ENCODE data around the gene TIGD1. TPM values are rescaled to one million over a fixed set of nuclear protein-coding genes. Genes with fewer than 3 reads are reported as not detected.
"Not testable (repeated sequence)": the region's sequence is repeated elsewhere in the genome, so short reads cannot be mapped to it uniquely, and the experiment has no call there.

Gene TIGD1
- total RNA-seq, 1 donor from 2014 or later, result 10.6 TPM

DNA sequence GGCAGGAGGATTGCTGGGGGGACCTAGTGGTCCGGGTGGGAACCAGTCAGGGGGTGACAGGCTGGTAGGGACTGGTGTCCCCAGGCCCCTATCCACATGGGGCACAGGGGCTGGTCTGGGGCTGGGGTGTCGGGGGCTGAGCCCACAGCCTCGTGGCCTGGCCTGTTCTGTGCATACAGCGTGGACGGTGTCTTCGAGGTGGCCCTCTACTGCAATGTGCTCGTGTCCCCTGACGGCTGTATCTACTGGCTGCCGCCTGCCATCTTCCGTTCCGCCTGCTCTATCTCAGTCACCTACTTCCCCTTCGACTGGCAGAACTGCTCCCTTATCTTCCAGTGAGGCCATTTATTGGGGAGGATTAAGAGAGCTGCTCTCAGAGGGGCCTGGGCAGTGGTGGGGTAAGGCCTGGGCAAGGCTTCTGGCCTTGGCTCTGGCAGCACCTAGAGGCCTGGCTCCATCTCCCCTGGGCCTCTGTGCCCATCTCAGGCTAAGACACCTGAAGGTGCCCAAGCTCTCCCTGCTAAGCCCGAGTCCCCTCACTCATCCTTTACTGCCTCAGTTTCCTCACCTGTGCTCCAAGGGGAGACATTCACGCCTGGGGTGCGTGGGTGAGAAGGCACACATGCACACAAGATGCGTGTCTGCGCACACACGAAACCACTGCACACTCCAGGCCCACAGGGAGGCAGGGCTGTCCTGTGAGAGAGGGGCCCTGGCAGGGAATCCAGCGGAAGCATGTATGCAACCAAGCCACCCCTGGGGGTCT lies 9.0 kb downstream of the TIGD1 start:
- FAIRE-seq (no peak), DNase-seq (ENCODE audit: low spot score in 2 of 2) (no peak)

DNA sequence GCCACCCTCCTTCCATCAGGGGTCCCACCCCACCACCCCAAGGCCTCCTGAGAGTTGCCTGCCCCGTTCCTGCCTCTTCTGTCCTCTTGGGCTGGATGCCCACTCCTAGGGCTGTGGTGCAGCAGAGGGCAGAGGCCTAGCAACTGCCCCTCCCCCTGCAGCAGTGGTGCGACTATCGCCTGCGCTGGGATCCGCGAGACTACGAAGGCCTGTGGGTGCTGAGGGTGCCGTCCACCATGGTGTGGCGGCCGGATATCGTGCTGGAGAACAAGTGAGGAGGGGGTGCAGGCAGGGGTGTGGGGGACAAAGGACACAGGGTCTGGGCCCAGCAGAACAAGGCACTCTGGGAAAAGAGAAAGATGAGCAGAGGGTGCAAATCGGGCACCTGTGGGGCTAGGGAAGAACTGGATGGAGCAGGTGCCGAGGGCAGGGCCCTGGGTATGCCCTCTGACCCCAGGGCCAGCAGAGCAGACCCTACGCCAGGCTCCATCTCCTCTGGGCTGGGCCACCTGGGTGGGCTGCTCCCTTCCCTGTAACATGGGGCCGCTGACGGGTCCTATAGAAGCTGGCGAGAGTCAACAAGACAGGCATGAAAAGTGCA lies 9.8 kb downstream of the TIGD1 start:
- no peak for DNase-seq (ENCODE audit: low spot score in 2 of 2)
- FAIRE-seq, result no peak

DNA sequence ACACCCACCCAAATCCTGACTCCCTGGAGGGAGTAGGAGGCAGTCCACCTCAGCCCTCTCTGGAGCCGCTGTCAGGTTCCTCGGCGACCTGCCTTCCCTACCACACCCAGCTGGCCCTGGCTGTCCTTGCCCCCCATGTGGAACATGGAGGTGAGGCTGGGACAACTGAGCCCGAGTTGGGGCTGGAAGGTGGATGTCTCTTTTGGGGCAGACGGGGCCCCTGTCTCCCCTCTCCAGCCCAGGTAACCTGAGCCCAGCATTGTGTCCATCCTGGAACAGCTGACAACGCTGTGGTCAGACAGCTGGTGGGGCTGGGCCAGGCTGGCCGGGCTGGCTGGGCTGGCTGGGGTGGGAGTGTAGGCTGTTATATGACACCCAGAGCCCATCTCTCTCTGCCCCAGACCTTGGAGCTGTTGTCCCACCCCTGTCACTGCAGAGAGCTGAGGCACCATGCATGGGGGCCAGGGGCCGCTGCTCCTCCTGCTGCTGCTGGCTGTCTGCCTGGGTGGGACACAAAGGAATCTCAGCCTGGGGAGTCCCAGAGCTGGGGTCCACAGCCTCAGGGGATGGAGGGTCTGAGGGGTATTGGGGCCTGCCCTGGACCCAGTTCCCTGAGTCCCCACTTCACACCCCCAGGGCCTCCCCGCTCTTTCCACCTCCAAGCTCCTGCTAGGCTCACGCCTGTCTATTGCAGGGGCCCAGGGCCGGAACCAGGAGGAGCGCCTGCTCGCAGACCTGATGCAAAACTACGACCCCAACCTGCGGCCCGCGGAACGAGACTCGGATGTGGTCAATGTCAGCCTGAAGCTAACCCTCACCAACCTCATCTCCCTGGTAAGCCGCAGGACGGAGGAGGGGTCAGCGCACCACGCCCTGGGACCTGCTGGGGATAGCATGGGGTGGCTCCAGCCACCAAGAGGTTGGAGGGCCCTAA lies 10.8 kb downstream of the TIGD1 start, which contains the start of gene CHRNG:
TSS of gene CHRNG (plus strand) at position 395 of the 934 bp plus-strand sequence. CDS start at position 451, 56 bp downstream.
- FAIRE-seq (no peak), DNase-seq (ENCODE audit: low spot score in 2 of 2) (no peak)

DNA sequence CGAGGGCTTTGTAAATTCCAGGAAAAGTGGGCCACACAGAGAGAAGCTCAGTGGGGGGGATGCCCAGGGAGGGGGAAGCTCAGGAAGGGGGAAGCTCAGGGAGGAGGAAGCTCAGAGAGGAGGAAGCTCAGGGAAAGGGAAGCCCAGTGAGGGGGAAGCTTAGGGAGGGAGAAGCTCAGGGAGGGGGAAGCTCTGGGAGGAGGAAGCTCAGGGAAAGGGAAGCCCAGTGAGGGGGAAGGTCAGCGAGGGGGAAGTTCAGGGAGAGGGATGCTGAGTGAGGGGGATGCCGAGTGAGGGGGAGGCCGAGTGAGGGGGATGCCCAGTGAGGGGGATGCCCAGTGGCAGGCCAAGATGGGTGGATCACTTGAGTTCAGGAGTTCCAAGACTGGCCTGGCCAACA lies 11.7 kb downstream of the TIGD1 start:
- FAIRE-seq, result no peak
- DNase-seq (ENCODE audit: low spot score in 2 of 2), result no peak

DNA sequence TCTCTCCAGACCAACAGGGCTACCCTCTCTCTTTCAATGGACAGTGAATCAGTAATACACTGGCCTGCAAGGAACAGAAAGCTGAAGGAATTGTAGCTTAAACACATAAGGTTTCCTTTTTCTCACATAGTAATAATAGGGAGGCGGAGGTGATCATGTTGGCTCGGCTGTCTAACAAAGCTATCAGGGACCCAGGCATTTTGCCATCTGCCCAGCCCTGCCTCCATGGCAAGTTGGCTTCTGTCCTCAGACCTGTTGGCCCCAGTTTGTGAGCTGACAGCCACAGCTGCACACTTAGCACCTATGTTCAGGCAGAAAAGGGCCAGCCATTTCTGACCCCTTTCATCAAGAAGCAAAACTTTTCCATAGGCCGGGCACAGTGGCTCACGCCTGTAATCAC lies 12.9 kb downstream of the TIGD1 start:
- no peak for FAIRE-seq
- DNase-seq (ENCODE audit: low spot score in 2 of 2), result no peak

DNA sequence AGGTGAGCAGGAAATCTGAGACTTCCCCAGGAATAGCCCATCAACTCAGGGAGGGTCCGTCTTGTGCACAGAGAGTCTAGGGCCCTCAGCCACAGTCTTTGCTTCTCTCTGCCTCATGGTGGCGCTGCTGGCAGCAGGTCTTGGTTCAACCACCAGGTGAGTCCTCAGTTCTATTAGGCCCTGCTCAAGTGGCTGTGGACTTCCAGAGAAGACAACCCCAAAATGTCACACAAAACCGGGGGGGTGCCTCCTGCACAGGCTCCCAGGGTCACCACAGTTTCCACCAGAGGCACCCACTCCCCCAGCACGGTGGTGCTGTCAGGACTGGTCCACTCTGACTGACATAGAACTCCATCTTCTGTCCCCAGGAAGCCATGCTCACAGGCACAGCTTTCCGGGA lies 13.3 kb downstream of the TIGD1 start:
- FAIRE-seq, result no peak
- DNase-seq (ENCODE audit: low spot score in 2 of 2), result no peak

DNA sequence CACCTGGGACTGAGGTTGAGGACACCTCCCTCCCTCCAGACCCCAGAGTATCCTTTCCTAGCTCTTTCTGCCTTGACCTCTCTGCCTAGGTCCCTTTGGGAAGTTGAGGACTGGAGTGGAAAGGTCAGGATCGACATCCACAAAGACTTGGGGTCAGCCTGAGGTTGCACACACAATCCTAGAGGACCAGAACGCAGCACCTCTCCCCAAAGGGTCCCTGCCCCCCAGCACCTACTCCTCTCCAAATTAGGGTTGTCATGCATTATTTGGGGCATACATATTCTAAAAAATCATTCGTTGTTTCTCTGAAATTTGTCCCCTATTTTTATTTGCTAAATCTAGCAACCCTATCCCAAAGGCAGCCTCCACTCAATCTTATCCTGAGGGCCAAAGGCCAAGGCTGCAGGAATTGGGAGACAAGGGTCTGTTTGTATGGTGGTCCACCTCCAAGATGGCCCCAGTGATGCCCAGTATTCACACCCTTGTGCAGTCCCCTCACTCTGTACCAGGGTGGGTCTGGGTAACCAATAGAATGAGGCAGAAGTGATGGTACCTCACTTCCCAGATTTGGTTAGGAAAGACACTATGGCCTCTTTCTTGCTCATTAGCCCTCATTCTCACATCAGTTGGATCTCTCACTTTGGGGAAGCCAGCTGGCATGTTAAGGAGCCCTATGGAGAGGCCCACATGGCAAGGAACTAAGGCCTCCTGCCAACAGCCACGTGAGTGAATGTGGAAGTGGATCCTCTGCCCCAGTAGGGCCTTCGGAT lies 14.4 kb downstream of the TIGD1 start:
- DNase-seq (ENCODE audit: low spot score in 2 of 2), result no peak
- FAIRE-seq, result no peak

DNA sequence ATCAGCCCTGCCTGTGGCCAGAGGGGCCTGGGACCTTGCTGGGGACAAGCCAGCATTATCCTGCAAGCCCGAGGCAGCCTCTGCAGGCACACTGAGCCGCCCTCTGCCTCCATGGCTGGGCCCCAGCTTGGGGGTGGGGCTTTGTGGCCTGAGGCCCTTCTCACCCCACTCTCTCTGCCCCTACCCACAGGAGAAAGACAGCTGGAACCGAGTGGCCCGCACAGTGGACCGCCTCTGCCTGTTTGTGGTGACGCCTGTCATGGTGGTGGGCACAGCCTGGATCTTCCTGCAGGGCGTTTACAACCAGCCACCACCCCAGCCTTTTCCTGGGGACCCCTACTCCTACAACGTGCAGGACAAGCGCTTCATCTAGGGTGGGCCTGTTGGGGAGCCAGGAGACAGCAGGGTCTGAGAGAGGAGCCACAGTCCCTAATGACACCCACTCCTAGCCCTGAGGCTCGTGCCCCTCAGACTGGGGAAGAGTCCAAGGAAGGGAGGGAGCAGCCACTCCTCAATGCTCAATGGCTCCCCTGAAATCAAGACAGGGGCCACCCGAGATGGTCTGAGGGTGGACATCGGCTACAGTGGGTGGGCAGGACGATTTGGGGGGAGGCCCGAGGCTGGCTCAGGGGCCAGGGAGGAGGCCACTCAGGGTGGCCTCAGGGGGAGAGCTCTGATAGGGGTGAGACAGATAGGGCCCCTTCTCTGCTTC lies 15.3 kb downstream of the TIGD1 start:
- no peak for FAIRE-seq
- DNase-seq (ENCODE audit: low spot score in 2 of 2), result no peak

DNA sequence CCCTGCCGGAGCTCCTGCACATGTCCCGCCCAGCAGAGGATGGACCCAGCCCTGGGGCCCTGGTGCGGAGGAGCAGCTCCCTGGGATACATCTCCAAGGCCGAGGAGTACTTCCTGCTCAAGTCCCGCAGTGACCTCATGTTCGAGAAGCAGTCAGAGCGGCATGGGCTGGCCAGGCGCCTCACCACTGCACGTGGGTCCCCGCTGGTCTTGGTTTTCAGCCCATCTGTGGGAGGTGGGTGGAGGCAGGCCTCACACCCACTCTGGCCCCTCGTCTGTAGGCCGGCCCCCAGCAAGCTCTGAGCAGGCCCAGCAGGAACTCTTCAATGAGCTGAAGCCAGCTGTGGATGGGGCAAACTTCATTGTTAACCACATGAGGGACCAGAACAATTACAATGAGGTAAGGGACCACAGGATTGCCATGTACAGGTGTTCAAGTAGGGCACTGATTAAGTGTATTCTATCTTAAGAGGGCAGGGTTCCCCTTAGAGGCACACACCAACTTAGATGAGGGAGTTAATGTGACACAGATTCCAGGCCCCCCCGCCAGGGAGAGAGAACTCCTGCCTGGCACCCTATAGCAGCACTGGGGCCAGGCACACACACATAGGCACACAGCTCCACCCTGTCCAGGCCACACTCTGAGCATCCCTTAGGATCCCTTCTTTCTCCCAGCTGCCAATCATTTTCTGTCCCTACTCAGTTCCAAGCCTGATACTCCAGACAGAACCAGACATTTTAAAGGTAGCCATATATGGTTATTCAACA lies 16.2 kb downstream of the TIGD1 start:
- DNase-seq (ENCODE audit: low spot score in 2 of 2) (no peak), FAIRE-seq (no peak)

DNA sequence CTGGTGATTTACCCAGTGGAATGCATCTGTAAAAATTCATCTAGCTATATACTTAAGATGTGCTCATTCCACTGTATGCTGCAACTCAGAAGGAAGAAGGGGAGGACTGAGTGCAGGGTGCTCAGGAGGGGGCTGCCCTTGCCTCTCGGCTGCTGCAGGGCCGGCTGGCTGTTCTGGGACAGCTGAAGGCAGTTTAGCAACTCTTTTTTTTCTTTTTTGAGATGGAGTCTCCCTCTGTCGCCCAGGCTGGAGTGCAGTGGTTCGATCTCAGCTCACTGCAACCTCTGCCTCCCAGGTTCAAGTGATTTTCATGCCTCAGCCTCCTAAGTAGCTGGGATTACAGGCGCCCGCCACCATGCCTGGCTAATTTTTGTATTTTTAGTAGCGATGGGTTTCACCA lies 17.5 kb downstream of the TIGD1 start:
- DNase-seq (ENCODE audit: low spot score in 2 of 2); FAIRE-seq: not testable (repeated sequence)

DNA sequence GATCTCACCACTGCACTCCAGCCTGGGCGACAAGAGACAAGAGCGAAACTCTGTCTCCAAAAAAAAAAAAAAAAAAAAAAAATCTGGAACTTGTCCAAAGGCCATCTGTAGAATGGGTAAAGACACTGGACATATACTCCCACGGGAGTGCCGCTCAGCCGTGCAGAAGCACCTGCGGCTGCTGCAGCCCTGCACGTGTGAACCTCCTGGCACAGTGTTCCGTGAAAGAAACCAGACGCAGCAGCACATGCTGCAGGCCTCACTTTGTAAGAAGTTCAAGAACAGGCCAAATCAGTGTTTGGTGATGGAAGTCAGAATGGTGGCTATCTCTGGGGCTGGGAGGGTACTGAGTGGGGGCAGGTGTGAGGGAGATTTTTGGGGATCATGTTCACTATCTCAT lies 17.9 kb downstream of the TIGD1 start:
- no peak for FAIRE-seq
- no peak for DNase-seq (ENCODE audit: low spot score in 2 of 2)

DNA sequence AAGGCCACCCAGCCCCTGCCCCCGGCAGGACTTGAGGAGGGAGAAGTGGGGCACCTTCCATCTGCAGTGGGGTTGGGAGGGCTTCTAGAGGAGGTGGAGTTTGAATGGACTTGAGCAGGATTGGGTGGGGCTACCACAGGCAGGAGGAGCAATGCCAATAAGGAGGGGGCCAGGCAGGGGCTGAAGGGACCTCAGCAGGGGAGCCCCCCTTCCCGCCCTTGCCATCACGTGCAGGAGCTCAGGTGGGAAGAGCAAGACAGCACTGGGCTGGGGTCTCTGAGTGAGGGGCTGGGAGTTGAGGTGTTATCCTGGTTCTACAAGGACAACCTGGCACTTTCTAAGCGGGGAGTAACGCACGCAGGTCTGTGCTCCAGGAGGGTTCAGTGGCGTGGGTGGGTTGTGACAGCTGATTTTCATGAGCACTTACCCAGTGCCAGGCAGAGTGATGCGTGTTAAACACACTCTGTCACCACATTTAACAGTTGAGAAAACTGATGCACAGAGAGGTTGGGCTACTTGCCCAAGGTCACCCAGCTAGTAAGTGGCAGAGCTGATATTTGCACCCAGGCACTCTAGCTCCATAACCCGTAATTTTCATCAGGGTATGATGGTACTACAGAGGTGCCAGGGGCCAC lies 19.6 kb downstream of the TIGD1 start:
- DNase-seq (ENCODE audit: low spot score in 2 of 2), result no peak
- no peak for FAIRE-seq

DNA sequence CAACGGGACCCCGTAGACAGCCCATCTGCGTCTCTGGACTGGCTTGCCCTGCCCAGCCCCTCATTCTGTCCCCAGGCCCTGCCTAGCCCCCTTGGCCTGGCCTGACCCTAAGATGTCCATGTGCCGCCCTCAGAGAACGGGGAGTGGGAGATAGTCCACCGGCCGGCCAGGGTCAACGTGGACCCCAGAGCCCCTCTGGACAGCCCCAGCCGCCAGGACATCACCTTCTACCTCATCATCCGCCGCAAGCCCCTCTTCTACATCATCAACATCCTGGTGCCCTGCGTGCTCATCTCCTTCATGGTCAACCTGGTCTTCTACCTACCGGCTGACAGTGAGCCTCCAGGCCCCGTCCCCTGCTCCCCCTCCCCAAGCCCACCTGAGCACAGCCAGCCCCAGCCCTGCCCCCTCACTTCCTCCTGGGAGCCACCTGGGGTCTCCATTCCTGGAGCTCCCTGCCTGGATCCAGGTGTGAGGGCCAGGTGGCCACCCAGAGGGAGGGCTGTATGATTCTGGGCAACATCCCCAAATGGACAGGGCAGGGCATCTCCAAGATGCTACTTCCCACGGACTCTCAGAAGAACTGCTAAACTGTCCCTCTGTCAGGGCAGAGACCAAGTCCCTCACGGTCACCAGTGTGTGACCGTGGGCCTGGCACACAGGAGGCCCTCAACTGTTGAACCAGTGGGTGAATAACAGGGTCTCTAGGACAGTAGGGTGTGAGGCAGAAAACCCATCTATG lies 20.4 kb downstream of the TIGD1 start:
- no peak for DNase-seq (ENCODE audit: low spot score in 2 of 2)
- FAIRE-seq, result no peak

DNA sequence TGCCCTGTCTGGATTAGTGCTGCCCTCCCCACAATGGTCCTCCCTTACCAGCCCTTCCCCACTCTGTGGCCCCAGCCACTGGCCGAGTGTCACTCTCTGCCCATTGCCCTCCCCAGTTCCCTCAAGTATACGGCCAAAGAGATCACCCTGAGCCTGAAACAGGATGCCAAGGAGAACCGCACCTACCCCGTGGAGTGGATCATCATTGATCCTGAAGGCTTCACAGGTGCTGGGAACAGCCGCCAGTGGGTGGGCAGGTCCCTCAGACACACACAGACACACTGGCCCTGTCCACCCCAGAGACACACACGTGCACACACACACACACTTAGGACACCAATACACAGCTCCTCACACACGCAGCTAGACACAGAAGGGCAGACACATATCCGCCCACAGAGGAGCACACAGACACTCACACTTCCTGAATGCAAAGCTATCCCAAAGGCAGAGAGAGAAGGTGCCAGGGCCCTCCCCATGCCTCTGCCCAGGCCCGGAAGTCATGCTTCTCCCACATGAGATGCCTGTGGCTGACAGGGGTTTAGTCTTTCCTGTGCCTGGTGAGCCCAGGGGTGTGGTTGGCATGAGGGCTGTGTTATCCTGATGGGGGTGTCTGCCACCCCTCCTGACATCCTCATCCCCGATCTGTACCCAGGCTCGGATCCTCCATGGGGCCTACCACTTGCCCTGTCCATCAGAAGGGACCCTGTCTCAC lies 21.5 kb downstream of the TIGD1 start:
- DNase-seq (ENCODE audit: low spot score in 2 of 2), result no peak
- FAIRE-seq, result no peak

DNA sequence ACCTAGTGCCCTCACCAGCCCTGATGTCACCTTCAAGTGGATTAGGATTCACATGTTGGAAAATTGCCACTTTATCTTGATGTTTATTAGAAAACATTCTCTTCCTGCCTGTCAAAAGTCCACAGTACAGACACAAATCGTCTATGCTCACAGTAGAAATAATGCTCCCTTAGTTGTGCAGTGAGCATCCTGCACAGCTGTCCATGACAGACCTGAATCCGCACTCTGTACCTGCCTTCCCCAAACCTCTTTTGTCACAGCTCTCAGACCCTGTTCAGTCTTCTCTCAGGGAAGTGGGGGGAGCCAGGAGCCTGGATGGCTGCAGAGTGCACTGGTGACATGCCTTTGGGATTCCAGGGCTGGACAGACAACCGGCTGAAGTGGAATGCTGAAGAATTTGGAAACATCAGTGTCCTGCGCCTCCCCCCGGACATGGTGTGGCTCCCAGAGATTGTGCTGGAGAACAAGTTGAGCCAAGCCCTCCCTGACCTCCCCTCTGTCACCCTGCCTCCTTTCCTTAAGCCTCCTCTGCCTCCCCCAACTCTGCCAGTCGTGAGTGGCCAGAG lies 22.4 kb downstream of the TIGD1 start:
- FAIRE-seq (no peak), DNase-seq (ENCODE audit: low spot score in 2 of 2) (no peak)

DNA sequence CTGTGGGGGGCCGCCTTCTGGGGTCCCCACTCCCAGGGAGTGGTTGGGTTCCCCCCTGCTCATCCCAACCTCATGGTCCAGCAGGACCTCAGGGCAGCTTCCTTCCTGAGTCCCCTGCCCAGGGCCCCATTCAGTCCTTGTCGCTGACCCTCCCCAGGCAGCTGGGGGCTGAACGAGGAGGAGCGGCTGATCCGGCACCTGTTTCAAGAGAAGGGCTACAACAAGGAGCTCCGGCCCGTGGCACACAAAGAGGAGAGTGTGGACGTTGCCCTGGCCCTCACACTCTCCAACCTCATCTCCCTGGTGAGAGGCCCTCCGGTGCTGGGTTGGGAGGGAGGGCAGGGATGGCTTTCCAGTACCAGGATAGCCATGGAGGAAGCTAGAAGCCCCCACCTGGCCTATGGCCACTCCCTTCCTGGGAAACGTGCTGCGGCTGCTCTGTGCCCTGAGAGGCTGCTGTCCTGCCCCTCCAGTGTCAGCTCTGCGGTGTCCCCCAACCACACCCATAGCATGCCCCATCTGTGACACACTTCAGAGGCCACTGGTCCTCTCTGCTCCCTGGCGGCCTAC lies 23.9 kb downstream of the TIGD1 start:
- FAIRE-seq (no peak), DNase-seq (ENCODE audit: low spot score in 2 of 2) (no peak)
